Neural crest cell (in vitro differentiated cells): ENCODE results near the gene NCAPH2. TPM values are rescaled to one million over a fixed set of nuclear protein-coding genes. Genes with fewer than 3 reads are reported as not detected.
"Not testable (repeated sequence)": the region's sequence is repeated elsewhere in the genome, so short reads cannot be mapped to it uniquely, and the experiment has no call there.

Experiments
- DNase-seq: peaks from one replicate; pipeline ENCODE4 v3.0.0; 2021; ENCODE audit warnings: low read depth, mixed read lengths, low spot score
- H3K27ac Mint-ChIP-seq: one replicate; pipeline ENCODE4 v1.8.0; 2021; ENCODE audit warnings: mild to moderate bottlenecking, mixed read lengths; ENCODE audit not compliant: unreplicated experiment
- H3K27me3 Mint-ChIP-seq: 2 replicates; pipeline ENCODE4 v1.8.0; 2021; ENCODE audit warnings: low read depth, mild to moderate bottlenecking, mixed read lengths
- H3K36me3 Mint-ChIP-seq: 2 replicates; pipeline ENCODE4 v1.8.0; 2021; ENCODE audit warnings: low read depth, mild to moderate bottlenecking, mixed read lengths
- H3K4me1 Mint-ChIP-seq: 2 replicates; pipeline ENCODE4 v1.8.0; 2021; ENCODE audit warnings: mixed read lengths
- H3K4me3 Mint-ChIP-seq: one replicate; pipeline ENCODE4 v1.8.0; 2021; ENCODE audit warnings: mild to moderate bottlenecking, mixed read lengths
- H3K9me3 Mint-ChIP-seq: 2 replicates; pipeline ENCODE4 v1.8.0; 2021; ENCODE audit warnings: mixed read lengths
- total RNA-seq: library from RNA; stranded (reverse); gene quantifications from 2 replicates; pipeline ENCODE4 v1.2.1, GENCODE V29; 2021
- TF ChIP-seq, protein P1 (sequence below): fragments of 200-600 bp; sonication (generic); conservative IDR thresholded peaks from 2 replicates; pipeline ENCODE4 v1.5.0; 2021; ENCODE audit warnings: antibody characterized with exemption, mild to moderate bottlenecking

Gene NCAPH2
- total RNA-seq, 1 donor from 2014 or later = 114 TPM

DNA sequence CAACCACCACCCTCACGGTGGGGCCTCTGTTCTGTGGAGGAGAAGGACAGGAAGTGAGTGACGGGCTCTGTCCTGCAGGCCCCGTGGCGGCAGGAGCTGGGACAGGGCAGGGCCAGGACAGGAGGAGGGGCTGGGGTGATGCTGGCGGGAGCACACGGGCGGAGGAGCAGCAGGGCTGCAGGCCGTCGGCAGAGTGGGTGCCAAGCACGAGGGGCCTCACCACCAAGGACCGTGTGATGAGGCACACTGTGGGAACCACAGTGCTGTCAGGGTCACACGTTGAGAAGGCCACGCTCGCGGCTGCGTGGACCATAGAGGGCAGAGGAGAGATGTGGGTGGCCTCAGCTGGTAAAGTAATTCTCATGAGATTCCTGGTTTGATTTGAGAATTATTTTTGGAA is 8.9 kb downstream of the NCAPH2 start:
- DNase-seq = no peak
- TF ChIP-seq, protein P1, sequence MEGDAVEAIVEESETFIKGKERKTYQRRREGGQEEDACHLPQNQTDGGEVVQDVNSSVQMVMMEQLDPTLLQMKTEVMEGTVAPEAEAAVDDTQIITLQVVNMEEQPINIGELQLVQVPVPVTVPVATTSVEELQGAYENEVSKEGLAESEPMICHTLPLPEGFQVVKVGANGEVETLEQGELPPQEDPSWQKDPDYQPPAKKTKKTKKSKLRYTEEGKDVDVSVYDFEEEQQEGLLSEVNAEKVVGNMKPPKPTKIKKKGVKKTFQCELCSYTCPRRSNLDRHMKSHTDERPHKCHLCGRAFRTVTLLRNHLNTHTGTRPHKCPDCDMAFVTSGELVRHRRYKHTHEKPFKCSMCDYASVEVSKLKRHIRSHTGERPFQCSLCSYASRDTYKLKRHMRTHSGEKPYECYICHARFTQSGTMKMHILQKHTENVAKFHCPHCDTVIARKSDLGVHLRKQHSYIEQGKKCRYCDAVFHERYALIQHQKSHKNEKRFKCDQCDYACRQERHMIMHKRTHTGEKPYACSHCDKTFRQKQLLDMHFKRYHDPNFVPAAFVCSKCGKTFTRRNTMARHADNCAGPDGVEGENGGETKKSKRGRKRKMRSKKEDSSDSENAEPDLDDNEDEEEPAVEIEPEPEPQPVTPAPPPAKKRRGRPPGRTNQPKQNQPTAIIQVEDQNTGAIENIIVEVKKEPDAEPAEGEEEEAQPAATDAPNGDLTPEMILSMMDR = no peak
- Mint-ChIP-seq H3K4me3 (no peak overlapping the region), H3K27ac (no peak overlapping the region), H3K9me3 (no peaks in the 10 kb centered on the region), H3K36me3 (no peaks in the 10 kb centered on the region), H3K4me1 (peaks cover 4% of the 10 kb centered on the region), H3K27me3 (no peaks in the 10 kb centered on the region)

DNA sequence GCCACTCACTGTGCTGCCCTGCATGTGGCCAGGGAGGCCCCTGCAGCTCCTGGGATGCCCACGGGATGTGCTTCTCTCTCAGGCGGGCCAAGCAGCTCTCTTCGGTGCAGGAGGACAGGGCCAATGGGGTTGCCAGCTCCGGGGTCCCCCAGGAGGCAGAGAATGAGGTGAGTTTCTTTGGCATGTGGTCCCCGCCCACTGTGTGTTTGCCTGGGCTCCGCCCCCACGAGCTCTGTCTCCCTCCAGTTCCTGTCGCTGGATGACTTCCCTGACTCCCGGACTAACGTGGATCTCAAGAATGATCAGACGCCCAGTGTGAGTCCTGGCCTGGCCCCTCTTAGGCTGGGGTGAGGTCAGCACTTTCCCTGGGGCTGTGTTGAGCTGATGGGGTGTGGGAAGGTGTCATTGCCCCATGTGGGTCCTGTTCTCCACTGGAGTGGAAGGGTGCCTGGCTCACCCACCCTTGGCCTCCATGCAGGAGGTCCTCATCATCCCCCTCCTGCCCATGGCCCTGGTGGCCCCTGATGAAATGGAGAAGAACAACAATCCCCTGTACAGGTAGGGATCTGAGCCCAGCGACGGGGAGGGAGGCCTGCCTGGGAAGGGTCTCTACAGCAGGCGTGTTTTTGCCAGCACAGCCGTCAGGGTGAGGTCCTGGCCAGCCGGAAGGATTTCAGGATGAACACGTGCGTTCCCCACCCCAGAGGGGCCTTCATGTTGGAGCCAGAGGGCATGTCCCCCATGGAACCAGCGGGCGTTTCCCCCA is 9.7 kb downstream of the NCAPH2 start:
- no peaks in the 10 kb centered on the region for H3K4me1 Mint-ChIP-seq
- H3K4me3 Mint-ChIP-seq = no peak overlapping the region
- H3K27me3 Mint-ChIP-seq = no peaks in the 10 kb centered on the region
- TF ChIP-seq, protein P1 = no peak
- H3K36me3 Mint-ChIP-seq = no peaks in the 10 kb centered on the region
- no peak overlapping the region for H3K27ac Mint-ChIP-seq
- no peaks in the 10 kb centered on the region for H3K9me3 Mint-ChIP-seq
- no peak for DNase-seq

DNA sequence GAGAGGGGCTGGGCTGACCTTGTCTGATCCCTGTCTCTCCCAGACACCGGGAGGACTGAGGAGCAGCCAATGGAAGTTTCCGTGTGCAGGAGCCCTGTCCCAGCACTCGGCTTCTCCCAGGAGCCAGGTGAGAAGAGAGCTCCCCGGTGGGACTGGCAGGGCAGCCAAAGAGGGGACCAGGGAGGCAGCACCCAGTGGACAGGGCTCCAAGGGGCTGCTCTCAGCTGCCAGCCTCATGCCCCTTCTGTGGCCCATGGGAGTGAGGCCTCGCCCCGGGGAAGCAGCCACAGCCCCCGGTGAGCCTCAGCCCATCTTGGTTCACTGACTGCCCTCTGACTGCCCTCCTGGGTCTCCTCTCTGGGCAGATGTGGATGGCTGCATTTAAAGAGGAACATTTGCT is 10.6 kb downstream of the NCAPH2 start:
- Mint-ChIP-seq H3K27ac (peak overlapping the region; percentile 43), H3K4me1 (no peaks in the 10 kb centered on the region), H3K27me3 (no peaks in the 10 kb centered on the region), H3K36me3 (no peaks in the 10 kb centered on the region), H3K4me3 (no peak overlapping the region), H3K9me3 (no peaks in the 10 kb centered on the region)
- TF ChIP-seq, protein P1 = no peak
- DNase-seq = no peak

DNA sequence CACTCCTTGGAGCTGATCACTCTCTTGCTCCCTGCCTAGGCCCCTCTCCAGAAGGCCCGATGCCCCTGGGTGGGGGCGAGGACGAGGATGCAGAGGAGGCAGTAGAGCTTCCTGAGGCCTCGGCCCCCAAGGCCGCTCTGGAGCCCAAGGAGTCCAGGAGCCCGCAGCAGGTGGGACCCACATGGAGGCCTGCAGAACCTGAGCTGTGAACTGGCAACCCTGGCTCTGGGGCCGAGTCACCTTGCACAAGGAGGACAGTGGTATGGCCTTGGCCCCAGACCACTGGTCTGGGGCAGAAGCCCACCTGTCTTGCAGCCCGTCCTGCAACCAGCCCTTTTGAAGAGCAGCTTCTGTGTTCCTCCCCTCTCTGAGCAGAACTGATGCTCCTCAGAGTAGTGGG is 11.1 kb downstream of the NCAPH2 start:
- Mint-ChIP-seq H3K4me1 (no peaks in the 10 kb centered on the region), H3K4me3 (no peak overlapping the region), H3K27me3 (no peaks in the 10 kb centered on the region), H3K27ac (no peak overlapping the region), H3K9me3 (no peaks in the 10 kb centered on the region), H3K36me3 (no peaks in the 10 kb centered on the region)
- DNase-seq = no peak
- TF ChIP-seq, protein P1 = no peak

DNA sequence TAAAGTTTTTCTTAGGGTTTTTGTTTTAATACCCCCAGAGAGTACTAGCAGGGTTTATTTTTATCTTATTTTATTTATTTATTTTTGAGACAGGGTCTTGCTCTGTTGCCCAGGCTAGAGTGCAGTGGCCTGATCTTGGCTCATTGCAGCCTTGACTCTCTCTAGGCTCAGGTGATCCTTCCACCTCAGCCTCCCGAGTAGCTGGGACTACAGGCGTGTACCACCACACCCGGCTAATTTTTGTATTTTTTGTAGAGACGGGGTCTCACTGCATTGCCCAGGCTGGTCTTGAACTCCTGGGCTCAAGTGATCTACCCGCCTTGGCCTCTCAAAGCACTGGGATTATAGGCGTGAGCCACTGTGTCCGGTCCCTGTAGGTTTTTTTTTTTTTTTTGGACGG is 12.2 kb downstream of the NCAPH2 start:
- H3K27ac Mint-ChIP-seq, H3K4me1 Mint-ChIP-seq, DNase-seq, H3K9me3 Mint-ChIP-seq, H3K27me3 Mint-ChIP-seq, H3K36me3 Mint-ChIP-seq: not testable (repeated sequence)
- H3K4me3 Mint-ChIP-seq = peak overlapping the region; percentile 59

DNA sequence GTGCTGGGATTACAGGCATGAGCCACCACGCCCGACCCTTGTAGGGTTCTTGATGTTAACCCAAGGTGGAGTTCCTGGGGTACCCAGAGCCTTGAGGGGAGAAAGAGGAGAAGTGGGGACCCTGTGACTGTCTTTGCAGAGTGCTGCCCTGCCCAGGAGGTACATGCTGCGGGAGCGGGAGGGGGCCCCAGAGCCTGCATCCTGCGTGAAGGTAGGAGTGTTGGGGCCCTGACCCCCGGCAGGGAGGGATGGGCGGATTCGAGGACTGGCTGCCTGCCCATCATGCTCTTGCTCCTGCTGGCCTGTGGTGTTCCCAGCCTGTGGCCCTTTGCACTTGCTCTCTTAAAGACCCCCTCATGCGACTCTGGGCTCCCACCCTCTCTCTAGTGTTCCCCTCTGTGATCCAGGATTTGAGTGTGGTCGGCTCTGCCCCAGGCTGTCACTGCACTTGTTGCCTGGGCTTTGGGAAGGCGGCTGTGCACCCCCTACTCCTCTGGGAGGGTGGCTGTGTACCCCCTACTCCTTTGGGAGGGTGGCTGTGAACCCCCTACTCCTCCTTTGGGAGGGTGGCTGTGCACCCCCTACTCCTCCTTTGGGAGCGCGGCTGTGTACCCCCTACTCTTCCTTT is 12.9 kb downstream of the NCAPH2 start:
- Mint-ChIP-seq H3K36me3 (peaks cover 4% of the 10 kb centered on the region), H3K4me3 (no peak overlapping the region), H3K27me3 (peaks cover 5% of the 10 kb centered on the region), H3K4me1 (peaks cover 6% of the 10 kb centered on the region), H3K27ac (no peak overlapping the region), H3K9me3 (no peaks in the 10 kb centered on the region)
- DNase-seq = no peak
- TF ChIP-seq, protein P1 = no peak
